Measurements from ENCODE around the gene LDLR.

DNA sequence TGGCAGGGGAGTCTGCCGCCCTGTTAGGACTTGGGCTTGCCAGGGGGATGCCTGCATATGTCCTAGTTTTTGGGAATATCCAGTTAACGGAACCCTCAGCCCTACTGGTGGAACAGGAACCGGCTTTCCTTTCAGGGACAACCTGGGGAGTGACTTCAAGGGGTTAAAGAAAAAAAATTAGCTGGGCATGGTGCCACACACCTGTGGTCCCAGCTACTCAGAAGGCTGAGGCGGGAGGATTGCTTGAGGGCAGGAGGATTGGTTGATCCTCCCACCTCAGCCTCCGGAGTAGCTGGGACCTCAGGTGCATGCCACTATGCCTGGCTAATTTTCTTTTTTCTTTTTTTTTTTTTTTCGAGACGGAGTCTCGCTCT is 22.5 kb downstream of the LDLR start:
- TF ChIP-seq POLR2AphosphoS5 (IDR thresholded peaks at IDR 0.05) (no peak), POLR2A (IDR thresholded peaks at IDR 0.05) (no peak), CTCF (IDR thresholded peaks at IDR 0.05) (no peak), EP300 (IDR thresholded peaks at IDR 0.05; ENCODE audit: low read depth) (no peak)

Measured in transverse colon (tissue), 4 donors.